Fibroblast of lung (primary cell): Measurements from ENCODE around the gene MACROD2. TPM values are rescaled to one million over a fixed set of nuclear protein-coding genes. Genes with fewer than 3 reads are reported as not detected.

Experiments used
- DNase-seq, 2 donors: peaks; one replicate each; pipeline versions ENCODE4 v3.0.0 to v3.0.0-alpha.2; 2010; ENCODE audit warnings: low read depth in 2 of 2
- H2AFZ ChIP-seq: 2 replicates; pipeline ENCODE4 v1.5.1; 2012; ENCODE audit warnings: low read length, control low read depth, inconsistent platforms
- H3K27ac ChIP-seq: 2 replicates; pipeline ENCODE4 v1.5.1; 2011; ENCODE audit warnings: low read length, control low read depth; ENCODE audit not compliant: insufficient read depth
- H3K27me3 ChIP-seq: 2 replicates; pipeline ENCODE4 v1.5.1; 2011; ENCODE audit warnings: mild to moderate bottlenecking, low read length; ENCODE audit not compliant: control insufficient read depth, insufficient read depth
- H3K36me3 ChIP-seq: 2 replicates; pipeline ENCODE4 v1.5.1; 2011; ENCODE audit warnings: low read length; ENCODE audit not compliant: control insufficient read depth, insufficient read depth
- H3K4me1 ChIP-seq: 2 replicates; pipeline ENCODE4 v1.5.1; 2011; ENCODE audit warnings: low read length; ENCODE audit not compliant: control insufficient read depth, insufficient read depth; ENCODE audit errors: extremely low read depth
- H3K4me2 ChIP-seq: 2 replicates; pipeline ENCODE4 v1.5.1; 2011; ENCODE audit warnings: low read length, control low read depth; ENCODE audit not compliant: insufficient read depth; ENCODE audit errors: extremely low read depth
- H3K4me3 ChIP-seq, 4 experiments: fragments of 200-600 bp in 1 of 4; sonication (generic) in 1 of 4; replicated peaks in 1 of 4; 2 replicates each; pipeline ENCODE4 v1.5.1; 2011 to 2016; ENCODE audit warnings: low read length in 4 of 4, low read depth in 3 of 4, mild to moderate bottlenecking in 3 of 4, control low read depth in 2 of 4, inconsistent platforms in 1 of 4, mixed read lengths in 1 of 4; ENCODE audit not compliant: insufficient read depth in 1 of 4; ENCODE audit errors: control extremely low read depth in 1 of 4
- H3K79me2 ChIP-seq: 2 replicates; pipeline ENCODE4 v1.5.1; 2012; ENCODE audit warnings: mild to moderate bottlenecking, low read length, inconsistent platforms; ENCODE audit not compliant: control insufficient read depth, insufficient read depth
- H3K9ac ChIP-seq: 2 replicates; pipeline ENCODE4 v1.5.1; 2011; ENCODE audit warnings: mild to moderate bottlenecking, low read length, control low read depth; ENCODE audit not compliant: insufficient read depth
- H3K9me3 ChIP-seq: 2 replicates; pipeline ENCODE4 v1.5.1; 2012; ENCODE audit warnings: low read depth, low read length; ENCODE audit not compliant: control insufficient read depth, insufficient read depth
- H4K20me1 ChIP-seq: 2 replicates; pipeline ENCODE4 v1.5.1; 2011; ENCODE audit warnings: low read length; ENCODE audit not compliant: control insufficient read depth, insufficient read depth; ENCODE audit errors: extremely low read depth
- EZH2 ChIP-seq: IDR thresholded peaks from 2 replicates; pipeline ENCODE4 v1.5.1; 2012; ENCODE audit warnings: low read length, control low read depth, mild to moderate bottlenecking; ENCODE audit errors: missing control alignments
- polyA plus RNA-seq, 2 donors: library from polyadenylated mRNA; depleted of rRNA in 1 of 2; stranded (reverse) in 1 of 2; unstranded in 1 of 2; fragments of >200 nt; gene quantifications; 2 replicates each; pipeline ENCODE4 v1.2.1, GENCODE V29; 2011 to 2012; ENCODE audit warnings: missing spikeins in 1 of 2
- total RNA-seq: library from RNA; depleted of rRNA; stranded (reverse); fragments of >200 nt; gene quantifications from 2 replicates; pipeline ENCODE4 v1.2.1, GENCODE V29; 2014
- TF ChIP-seq, protein P1 (sequence below), 2 donors: IDR thresholded peaks in 1 of 2; conservative IDR thresholded peaks in 1 of 2; 1 replicate in 1 of 2; 2 replicates in 1 of 2; pipeline ENCODE4 v1.5.1; 2011 to 2012; ENCODE audit warnings: low read length in 2 of 2, control low read depth in 1 of 2, inconsistent platforms in 1 of 2, low read depth in 1 of 2, mild to moderate bottlenecking in 1 of 2

MACROD2 gene
- total and polyA plus RNA-seq, 2 donors (not counting 1 experiment from before 2014, with no cell fraction given): 0.54 to 1.7 TPM

DNA sequence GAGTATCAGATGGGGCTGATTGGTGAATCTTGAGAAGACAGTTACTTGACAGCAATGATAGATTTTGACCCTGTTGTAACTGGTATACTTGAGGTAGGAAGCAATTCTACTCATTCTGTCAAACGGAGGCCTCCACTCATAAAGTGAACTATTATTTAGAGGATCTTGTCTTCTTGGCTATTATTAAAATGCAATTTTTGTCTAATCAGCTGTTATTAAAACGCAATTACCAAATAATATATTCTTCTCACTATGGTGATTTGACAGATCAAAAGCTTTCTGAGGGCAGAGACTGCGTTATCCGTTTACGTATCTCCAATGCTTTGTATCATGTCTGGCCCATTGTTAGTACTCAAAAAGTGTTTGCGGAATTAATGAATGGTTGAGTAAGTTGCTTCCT, 120.7 kb downstream of the MACROD2 start:
- no peak for DNase-seq
- no peak overlapping the region for H3K9ac ChIP-seq
- no peaks in the 10 kb centered on the region for H3K79me2 ChIP-seq

DNA sequence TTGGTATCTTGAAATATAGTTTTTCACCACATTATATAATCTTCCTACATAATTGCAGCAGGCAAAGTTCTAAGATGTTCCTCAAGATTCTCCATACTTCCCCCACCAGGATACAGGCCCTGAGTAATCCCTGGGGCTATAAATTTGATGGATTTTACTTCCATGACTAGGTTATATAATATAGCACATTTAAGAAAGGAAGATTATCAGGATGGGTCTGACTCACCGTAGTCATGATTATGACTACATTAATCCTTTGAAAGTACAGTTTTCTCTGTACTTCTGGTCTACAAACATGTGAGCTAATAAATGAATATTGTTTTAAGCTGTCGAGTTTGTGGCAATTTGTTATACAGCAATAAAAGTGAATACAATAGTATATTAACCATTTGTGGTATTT, 122.5 kb downstream of the MACROD2 start:
- H3K9ac ChIP-seq: no peak overlapping the region
- TF ChIP-seq, protein P1, sequence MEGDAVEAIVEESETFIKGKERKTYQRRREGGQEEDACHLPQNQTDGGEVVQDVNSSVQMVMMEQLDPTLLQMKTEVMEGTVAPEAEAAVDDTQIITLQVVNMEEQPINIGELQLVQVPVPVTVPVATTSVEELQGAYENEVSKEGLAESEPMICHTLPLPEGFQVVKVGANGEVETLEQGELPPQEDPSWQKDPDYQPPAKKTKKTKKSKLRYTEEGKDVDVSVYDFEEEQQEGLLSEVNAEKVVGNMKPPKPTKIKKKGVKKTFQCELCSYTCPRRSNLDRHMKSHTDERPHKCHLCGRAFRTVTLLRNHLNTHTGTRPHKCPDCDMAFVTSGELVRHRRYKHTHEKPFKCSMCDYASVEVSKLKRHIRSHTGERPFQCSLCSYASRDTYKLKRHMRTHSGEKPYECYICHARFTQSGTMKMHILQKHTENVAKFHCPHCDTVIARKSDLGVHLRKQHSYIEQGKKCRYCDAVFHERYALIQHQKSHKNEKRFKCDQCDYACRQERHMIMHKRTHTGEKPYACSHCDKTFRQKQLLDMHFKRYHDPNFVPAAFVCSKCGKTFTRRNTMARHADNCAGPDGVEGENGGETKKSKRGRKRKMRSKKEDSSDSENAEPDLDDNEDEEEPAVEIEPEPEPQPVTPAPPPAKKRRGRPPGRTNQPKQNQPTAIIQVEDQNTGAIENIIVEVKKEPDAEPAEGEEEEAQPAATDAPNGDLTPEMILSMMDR (conservative IDR thresholded peaks at IDR 0.05 in 1 of 2, IDR thresholded peaks at IDR 0.05 in 1 of 2; ENCODE audit: low read depth in 1 of 2, low read length in 2 of 2): no peak
- no peak for TF ChIP-seq EZH2

More for the DNA sequence above, 120.7 kb downstream of the MACROD2 start:
- Histone ChIP-seq H3K36me3 (no peaks in the 10 kb centered on the region), H3K27me3 (no peaks in the 10 kb centered on the region), H3K4me3 (no peak overlapping the region), H3K27ac (no peak overlapping the region), H3K4me1 (no peaks in the 10 kb centered on the region), H3K4me2 (no peak overlapping the region), H2AFZ (no peak overlapping the region), H4K20me1 (no peaks in the 10 kb centered on the region), H3K9me3 (no peaks in the 10 kb centered on the region)
- TF ChIP-seq EZH2: no peak
- TF ChIP-seq, protein P1 (conservative IDR thresholded peaks at IDR 0.05 in 1 of 2, IDR thresholded peaks at IDR 0.05 in 1 of 2; ENCODE audit: low read depth in 1 of 2, low read length in 2 of 2): no peak

DNA sequence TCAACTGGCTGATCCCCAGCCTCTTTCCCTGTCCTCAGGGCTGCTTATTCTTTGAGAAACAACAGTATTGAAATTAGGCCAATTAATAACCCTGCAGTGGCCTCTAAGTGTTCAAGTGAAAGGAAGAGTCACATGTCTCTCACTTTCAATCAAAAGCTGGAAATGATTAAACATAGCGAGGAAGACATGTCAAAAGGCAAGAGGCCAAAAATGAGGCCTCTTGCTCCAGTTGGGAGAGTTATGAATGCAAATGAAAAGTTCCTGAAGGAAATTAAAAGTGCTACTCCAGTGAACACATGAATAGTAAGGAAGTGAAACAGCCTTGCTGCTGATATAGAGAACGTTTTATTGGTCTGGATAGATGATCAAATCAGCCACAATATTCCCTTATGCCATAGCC, 131.5 kb downstream of the MACROD2 start:
- no peak overlapping the region for H3K9ac ChIP-seq
- no peaks in the 10 kb centered on the region for H4K20me1 ChIP-seq
- no peaks in the 10 kb centered on the region for H3K36me3 ChIP-seq
- no peak for DNase-seq
- no peaks in the 10 kb centered on the region for H3K4me1 ChIP-seq
- no peak overlapping the region for H3K4me3 ChIP-seq
- TF ChIP-seq, protein P1 (conservative IDR thresholded peaks at IDR 0.05 in 1 of 2, IDR thresholded peaks at IDR 0.05 in 1 of 2; ENCODE audit: low read depth in 1 of 2, low read length in 2 of 2): no peak
- TF ChIP-seq EZH2: no peak
- no peaks in the 10 kb centered on the region for H3K9me3 ChIP-seq
- H3K27ac ChIP-seq: no peak overlapping the region
- H2AFZ ChIP-seq: no peak overlapping the region
- no peak overlapping the region for H3K4me2 ChIP-seq
- no peaks in the 10 kb centered on the region for H3K27me3 ChIP-seq
- H3K79me2 ChIP-seq: no peaks in the 10 kb centered on the region

More for the DNA sequence above, 122.5 kb downstream of the MACROD2 start:
- Histone ChIP-seq H3K4me3 (no peak overlapping the region), H3K4me1 (no peaks in the 10 kb centered on the region), H3K27ac (no peak overlapping the region), H3K36me3 (no peaks in the 10 kb centered on the region), H3K79me2 (no peaks in the 10 kb centered on the region), H3K27me3 (no peaks in the 10 kb centered on the region), H2AFZ (no peak overlapping the region), H4K20me1 (no peaks in the 10 kb centered on the region), H3K4me2 (no peak overlapping the region), H3K9me3 (no peaks in the 10 kb centered on the region)
- no peak for DNase-seq
